ENCODE results near the gene YARS1. TPM values are rescaled to one million over a fixed set of nuclear protein-coding genes. Genes with fewer than 3 reads are reported as not detected.
A peak's percentile ranks its signal among the peaks of the same experiment; 100 is the strongest.

YARS1 gene
- total RNA-seq, 1 donor from 2014 or later, result 205 TPM

GRCh38 chr1:32780628-32781234 is 36.4 kb downstream of the YARS1 start:
- DNase-seq (ENCODE audit: low spot score), result no peak

GRCh38 chr1:32780005-32780404 is 37.2 kb downstream of the YARS1 start:
- no peak for DNase-seq (ENCODE audit: low spot score)

- DNase-seq (ENCODE audit: low spot score), result no peak
Observed at GRCh38 chr1:32779242-32779641, 37.9 kb downstream of the YARS1 start.

GRCh38 chr1:32775640-32776337 is 41.4 kb downstream of the YARS1 start:
- DNase-seq (ENCODE audit: low spot score), result no peak

DNA sequence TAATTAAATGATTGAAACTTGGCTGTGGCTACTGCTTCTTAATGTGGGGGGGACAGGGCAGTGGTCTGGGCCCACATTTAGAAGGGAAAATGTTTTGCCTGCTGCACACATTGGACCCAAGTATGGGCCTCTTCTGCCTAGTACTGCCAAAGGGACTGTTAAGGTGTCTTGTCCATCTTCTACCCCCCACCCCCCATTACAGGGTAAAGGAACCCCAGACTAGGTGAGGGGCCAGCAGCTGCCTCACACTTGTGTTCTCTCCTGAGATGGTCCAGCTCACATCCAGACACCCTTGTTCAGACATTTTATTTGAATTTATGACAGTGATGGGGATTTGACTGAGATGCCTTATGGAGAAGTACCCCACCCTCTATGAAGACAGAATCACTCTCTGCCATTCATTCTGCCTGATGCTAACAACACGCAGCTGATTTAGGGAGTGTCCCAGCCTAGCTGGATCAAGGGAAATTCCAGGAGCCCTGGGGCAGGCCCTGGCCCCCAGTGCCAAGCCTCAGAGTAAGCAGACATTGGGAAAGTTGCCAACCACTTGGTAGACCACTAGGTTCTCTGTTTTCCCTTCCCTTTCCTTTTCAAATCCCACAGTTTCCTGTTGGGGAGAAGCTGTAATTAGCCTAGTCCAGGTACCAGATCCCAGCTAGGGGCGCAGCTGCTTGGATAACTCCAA is 42.1 kb downstream of the YARS1 start:
- DNase-seq (ENCODE audit: low spot score), result no peak

GRCh38 chr1:32774464-32774808 is 42.7 kb downstream of the YARS1 start:
- DNase-seq (ENCODE audit: low spot score), result no peak

- DNase-seq (ENCODE audit: low spot score), result no peak
Observed at GRCh38 chr1:32773764-32774463, 43.2 kb downstream of the YARS1 start.

- peak; percentile 86 for DNase-seq (ENCODE audit: low spot score)
Observed at GRCh38 chr1:32773018-32773763, 44.0 kb downstream of the YARS1 start.

DNA sequence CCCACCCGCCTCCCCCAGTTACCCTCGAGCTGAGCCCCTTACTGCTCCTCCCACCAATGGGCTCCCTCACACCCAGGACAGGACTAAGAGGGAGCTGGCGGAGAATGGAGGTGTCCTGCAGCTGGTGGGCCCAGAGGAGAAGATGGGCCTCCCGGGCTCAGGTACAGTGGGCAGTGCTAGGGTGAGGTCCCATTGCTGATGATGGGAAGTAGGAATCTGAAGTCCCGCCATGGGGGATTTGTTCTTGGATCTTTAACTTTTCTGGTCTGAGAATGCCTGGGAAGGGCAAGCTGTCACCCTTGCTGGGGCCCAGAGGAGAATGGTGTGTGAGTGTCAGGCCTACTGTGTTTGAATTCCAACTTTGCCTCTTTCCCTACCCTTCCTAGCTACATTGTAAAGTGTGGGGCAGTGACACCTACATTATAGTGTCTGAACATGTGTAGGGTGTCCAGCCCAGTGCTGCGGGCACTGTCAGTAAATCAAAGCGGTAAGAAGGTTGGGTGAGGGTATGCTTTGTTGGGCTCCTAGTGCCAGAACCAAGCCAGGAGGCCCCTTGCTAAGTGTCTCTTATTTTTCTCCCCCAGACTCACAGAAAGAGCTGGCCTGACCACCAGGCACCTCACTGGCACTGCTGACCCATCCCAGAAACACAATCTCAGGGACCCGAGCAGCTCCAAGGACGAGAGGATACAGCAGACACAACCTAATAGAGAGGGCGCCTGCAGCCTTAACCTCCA is 44.7 kb downstream of the YARS1 start:
- DNase-seq (ENCODE audit: low spot score), result no peak

GRCh38 chr1:32771561-32772280 is 45.4 kb downstream of the YARS1 start:
- DNase-seq (ENCODE audit: low spot score), result no peak

- DNase-seq (ENCODE audit: low spot score), result no peak
Observed at GRCh38 chr1:32770741-32771548, 46.2 kb downstream of the YARS1 start.

- DNase-seq (ENCODE audit: low spot score), result no peak
Observed at GRCh38 chr1:32770221-32770731, 46.9 kb downstream of the YARS1 start.

GRCh38 chr1:32769524-32770220 is 47.5 kb downstream of the YARS1 start:
- DNase-seq (ENCODE audit: low spot score), result no peak

GRCh38 chr1:32768110-32768850 is 48.9 kb downstream of the YARS1 start:
- no peak for DNase-seq (ENCODE audit: low spot score)

DNA sequence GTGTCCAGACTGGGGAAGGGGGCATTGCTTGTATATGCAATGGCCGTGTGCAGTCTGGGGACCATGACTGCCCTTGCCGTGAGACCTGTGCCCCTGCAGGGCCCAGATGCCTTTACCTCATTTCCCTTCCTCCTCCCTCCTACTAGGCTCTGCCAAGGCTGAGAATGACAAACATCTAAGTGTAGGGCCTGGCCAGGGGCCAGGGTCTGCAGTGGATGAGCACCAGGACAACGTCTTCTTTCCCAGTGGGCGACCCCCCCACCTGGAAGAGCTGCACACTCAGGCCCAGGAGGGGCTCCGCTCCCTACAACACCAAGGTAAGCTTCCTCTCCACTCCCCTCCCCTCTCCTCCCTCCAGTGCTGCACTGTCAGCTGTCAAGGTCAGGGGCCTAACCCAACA is 49.5 kb downstream of the YARS1 start:
- DNase-seq (ENCODE audit: low spot score), result no peak

- DNase-seq (ENCODE audit: low spot score), result no peak
Observed at GRCh38 chr1:32767156-32767555, 50.0 kb downstream of the YARS1 start.

DNA sequence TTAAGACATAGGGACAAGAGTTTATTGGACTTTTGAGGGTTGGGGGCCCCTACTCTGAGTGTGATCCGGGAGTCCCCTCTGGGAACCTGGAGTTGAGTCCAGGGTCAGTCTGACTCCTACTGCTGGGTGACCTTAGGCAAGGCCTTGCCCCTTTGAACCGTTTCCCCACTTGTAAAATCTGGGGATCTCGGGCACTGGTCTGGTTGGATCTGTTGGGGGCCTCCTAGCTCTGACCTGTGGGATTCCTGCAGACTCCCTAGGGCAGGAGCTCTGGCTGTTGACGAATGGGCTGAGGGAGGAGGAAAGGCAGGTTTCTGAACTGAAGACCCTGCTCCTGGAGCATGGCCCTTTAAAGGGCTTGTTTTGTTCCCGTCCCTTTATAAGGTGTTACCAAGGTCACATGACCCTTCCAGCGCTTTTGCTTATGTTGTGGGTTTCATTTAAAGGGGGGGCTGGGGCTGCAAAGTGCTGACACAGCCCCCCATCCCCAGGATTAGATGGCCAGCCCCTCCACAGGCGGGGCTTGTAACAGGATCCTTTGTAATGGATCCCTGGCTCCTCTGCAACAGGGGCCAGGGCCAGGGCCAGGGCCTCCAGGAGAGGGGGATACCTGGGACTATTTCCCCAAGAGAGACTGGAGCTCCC is 50.7 kb downstream of the YARS1 start:
- no peak for DNase-seq (ENCODE audit: low spot score)

Measured in ureter (tissue), 1 donor.